Measurements from ENCODE around the gene DHRS11. TPM values are rescaled to one million over a fixed set of nuclear protein-coding genes. Genes with fewer than 3 reads are reported as not detected.

The DHRS11 gene
- total RNA-seq, 1 donor from 2014 or later, result 5.9 TPM

- H3K4me3 ChIP-seq, result no peak overlapping the region
- H3K27ac ChIP-seq, result no peak overlapping the region
- no peaks in the 10 kb centered on the region for H3K9me3 ChIP-seq
- intact Hi-C loops (cut with DNase I), result no loop called here
- H3K36me3 ChIP-seq, result no peaks in the 10 kb centered on the region
- no peaks in the 10 kb centered on the region for H3K4me1 ChIP-seq
- ATAC-seq, result no peak
- no peak for DNase-seq
- H3K27me3 ChIP-seq (ENCODE audit: low read depth), result peaks cover 17% of the 10 kb centered on the region
- no peak for TF ChIP-seq CTCF (IDR thresholded peaks at IDR 0.05)
Measured at GRCh38 chr17:36617773-36618172, 26.1 kb downstream of the DHRS11 start.

GRCh38 chr17:36623281-36623680 lies 31.6 kb downstream of the DHRS11 start:
- no peaks in the 10 kb centered on the region for H3K36me3 ChIP-seq
- intact Hi-C loops (cut with DNase I), result no loop called here
- H3K4me1 ChIP-seq, result no peaks in the 10 kb centered on the region
- H3K27ac ChIP-seq, result no peak overlapping the region
- no peak for ATAC-seq
- H3K4me3 ChIP-seq, result no peak overlapping the region
- peaks cover 5% of the 10 kb centered on the region for H3K27me3 ChIP-seq (ENCODE audit: low read depth)
- no peaks in the 10 kb centered on the region for H3K9me3 ChIP-seq
- no peak for TF ChIP-seq CTCF (IDR thresholded peaks at IDR 0.05)
- DNase-seq, result no peak

GRCh38 chr17:36625188-36625587 lies 33.5 kb downstream of the DHRS11 start:
- DNase-seq (no peak), ATAC-seq (no peak)
- Histone ChIP-seq H3K4me3 (no peak overlapping the region), H3K9me3 (no peaks in the 10 kb centered on the region), H3K36me3 (no peaks in the 10 kb centered on the region), H3K4me1 (no peaks in the 10 kb centered on the region), H3K27ac (no peak overlapping the region), H3K27me3 (ENCODE audit: low read depth) (peaks cover 7% of the 10 kb centered on the region)
- intact Hi-C loops (cut with DNase I), result no loop called here
- TF ChIP-seq CTCF (IDR thresholded peaks at IDR 0.05), result no peak

- H3K4me1 ChIP-seq, result no peaks in the 10 kb centered on the region
- TF ChIP-seq CTCF (IDR thresholded peaks at IDR 0.05), result no peak
- intact Hi-C loops (cut with DNase I), result no loop called here
- H3K4me3 ChIP-seq, result no peak overlapping the region
- no peak for DNase-seq
- no peak overlapping the region for H3K27ac ChIP-seq
- no peaks in the 10 kb centered on the region for H3K36me3 ChIP-seq
- H3K27me3 ChIP-seq (ENCODE audit: low read depth), result peaks cover 7% of the 10 kb centered on the region
- ATAC-seq, result no peak
- H3K9me3 ChIP-seq, result no peaks in the 10 kb centered on the region
Measured at GRCh38 chr17:36627101-36627500, 35.4 kb downstream of the DHRS11 start.

GRCh38 chr17:36628576-36628975 lies 36.9 kb downstream of the DHRS11 start:
- ATAC-seq, result no peak
- H3K27me3 ChIP-seq (ENCODE audit: low read depth), result peaks cover 7% of the 10 kb centered on the region
- H3K27ac ChIP-seq, result no peak overlapping the region
- DNase-seq, result no peak
- no peaks in the 10 kb centered on the region for H3K4me1 ChIP-seq
- TF ChIP-seq CTCF (IDR thresholded peaks at IDR 0.05), result no peak
- no peaks in the 10 kb centered on the region for H3K36me3 ChIP-seq
- no peak overlapping the region for H3K4me3 ChIP-seq
- no peaks in the 10 kb centered on the region for H3K9me3 ChIP-seq
- intact Hi-C loops (cut with DNase I), result no loop called here
